ENCODE data around the gene COL27A1.

DNA sequence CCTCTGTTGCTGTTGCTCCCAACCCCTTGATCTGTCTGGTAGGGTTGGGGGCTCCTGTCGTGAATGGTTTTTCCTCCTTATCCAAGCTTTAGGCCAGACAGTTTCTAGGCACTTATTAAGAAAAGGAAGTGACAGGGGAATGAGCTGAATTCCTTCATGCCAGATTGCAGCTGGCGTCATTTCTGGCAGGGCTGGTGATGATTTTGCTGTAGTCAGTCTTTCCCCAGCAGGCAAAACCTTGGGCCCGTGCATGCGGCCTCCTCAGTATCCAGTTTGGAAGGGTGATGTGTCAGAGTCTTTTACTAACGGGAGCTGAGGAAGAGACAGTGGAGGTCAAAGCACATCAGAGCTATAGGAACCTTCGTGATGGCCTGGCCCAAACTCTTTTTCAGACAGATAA is 58.8 kb downstream of the COL27A1 start:
- TF ChIP-seq CTCF (IDR thresholded peaks at IDR 0.05) (no peak), EP300 (IDR thresholded peaks at IDR 0.05; ENCODE audit: low read depth) (no peak)

Measured in transverse colon (tissue), 3 donors.